Ovary (tissue), 3 donors: Measurements from ENCODE around the gene GPBP1.

Experiments
- CTCF ChIP-seq, 3 donors: fragments of 450-650 bp in 2 of 3; fragments of 200-600 bp in 1 of 3; IDR thresholded peaks; one replicate each; pipeline versions ENCODE4 v1.5.1 to v1.8.0; 2016 to 2022; ENCODE audit warnings: antibody characterized with exemption in 3 of 3, mild to moderate bottlenecking in 1 of 3
- POLR2A ChIP-seq: fragments of 450-650 bp; IDR thresholded peaks from one replicate; pipeline ENCODE4 v1.6.1; 2017; ENCODE audit warnings: antibody characterized with exemption, mild to moderate bottlenecking, moderate library complexity
- donor health status: DM: no; HTN: no; CAD: no.

- TF ChIP-seq CTCF (IDR thresholded peaks at IDR 0.05) (no peak), POLR2A (no peak)
These were observed 1.9 kb upstream of the GPBP1 start for GRCh38 chr5:57171816-57172465.
